ENCODE data around the gene COQ5. TPM values are rescaled to one million over a fixed set of nuclear protein-coding genes. Genes with fewer than 3 reads are reported as not detected.

Gene COQ5
- total RNA-seq, 1 experiment from 2014 or later, result 35.1 TPM

DNA sequence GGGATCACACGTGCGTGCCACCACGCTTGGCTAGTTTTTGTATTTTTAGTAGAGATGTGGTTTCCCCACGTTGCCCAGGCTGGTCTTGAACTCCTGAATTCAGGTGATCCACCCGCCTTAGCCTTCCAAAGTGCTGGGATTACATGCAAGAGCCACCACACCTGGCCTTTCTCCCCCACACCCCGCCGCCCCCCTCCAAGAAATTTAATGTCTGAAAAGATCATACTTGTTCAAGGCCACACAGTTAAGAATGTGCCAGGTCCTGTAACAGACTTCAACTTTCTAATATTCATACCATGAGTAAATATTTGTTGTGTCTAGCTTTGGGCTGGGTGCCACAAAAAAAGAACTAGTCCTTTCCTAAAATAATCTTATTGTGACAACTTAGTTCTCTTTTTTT lies 73.7 kb downstream of the COQ5 start:
- ChIA-PET POLR2A (no interaction called here), CTCF (interaction anchor here (0.5 to 2.9 kb wide), 2 partner anchors 138 to 153 kb away, joined by 3 to 12 read pairs; partner anchors contain the start of gene SIRT4)
- peaks cover 49% of the 10 kb centered on the region for H3K36me3 Mint-ChIP-seq

More for the DNA sequence above, 73.7 kb downstream of the COQ5 start:
- H3K4me3 Mint-ChIP-seq, result no peak overlapping the region
- no peaks in the 10 kb centered on the region for H3K9me3 Mint-ChIP-seq
- ATAC-seq (no peak), DNase-seq (ENCODE audit: low spot score) (no peak)
- no peaks in the 10 kb centered on the region for H3K27me3 Mint-ChIP-seq (ENCODE audit: low read depth)
- no peaks in the 10 kb centered on the region for H3K4me1 Mint-ChIP-seq
- H3K27ac Mint-ChIP-seq, result no peak overlapping the region
- TF ChIP-seq ZNF121 (CRISPR knock-in tag; IDR thresholded peaks at IDR 0.05) (no peak), ZBTB21 (CRISPR knock-in tag; IDR thresholded peaks at IDR 0.05; ENCODE audit: borderline replicate concordance) (no peak), JAZF1 (CRISPR knock-in tag; IDR thresholded peaks at IDR 0.05) (no peak), SP1 (CRISPR knock-in tag; conservative IDR thresholded peaks at IDR 0.05) (no peak), NFATC4 (CRISPR knock-in tag; IDR thresholded peaks at IDR 0.05) (no peak), PRRX2 (CRISPR knock-in tag; IDR thresholded peaks at IDR 0.05) (no peak), SMAD4 (CRISPR knock-in tag; IDR thresholded peaks at IDR 0.05) (no peak), FOXK1 (CRISPR knock-in tag; IDR thresholded peaks at IDR 0.05) (no peak), TEAD4 (CRISPR knock-in tag; IDR thresholded peaks at IDR 0.05) (no peak), NR2C2 (CRISPR knock-in tag; IDR thresholded peaks at IDR 0.05) (no peak), SOX15 (CRISPR knock-in tag; IDR thresholded peaks at IDR 0.05) (no peak)
- TF ChIP-seq, protein P1, sequence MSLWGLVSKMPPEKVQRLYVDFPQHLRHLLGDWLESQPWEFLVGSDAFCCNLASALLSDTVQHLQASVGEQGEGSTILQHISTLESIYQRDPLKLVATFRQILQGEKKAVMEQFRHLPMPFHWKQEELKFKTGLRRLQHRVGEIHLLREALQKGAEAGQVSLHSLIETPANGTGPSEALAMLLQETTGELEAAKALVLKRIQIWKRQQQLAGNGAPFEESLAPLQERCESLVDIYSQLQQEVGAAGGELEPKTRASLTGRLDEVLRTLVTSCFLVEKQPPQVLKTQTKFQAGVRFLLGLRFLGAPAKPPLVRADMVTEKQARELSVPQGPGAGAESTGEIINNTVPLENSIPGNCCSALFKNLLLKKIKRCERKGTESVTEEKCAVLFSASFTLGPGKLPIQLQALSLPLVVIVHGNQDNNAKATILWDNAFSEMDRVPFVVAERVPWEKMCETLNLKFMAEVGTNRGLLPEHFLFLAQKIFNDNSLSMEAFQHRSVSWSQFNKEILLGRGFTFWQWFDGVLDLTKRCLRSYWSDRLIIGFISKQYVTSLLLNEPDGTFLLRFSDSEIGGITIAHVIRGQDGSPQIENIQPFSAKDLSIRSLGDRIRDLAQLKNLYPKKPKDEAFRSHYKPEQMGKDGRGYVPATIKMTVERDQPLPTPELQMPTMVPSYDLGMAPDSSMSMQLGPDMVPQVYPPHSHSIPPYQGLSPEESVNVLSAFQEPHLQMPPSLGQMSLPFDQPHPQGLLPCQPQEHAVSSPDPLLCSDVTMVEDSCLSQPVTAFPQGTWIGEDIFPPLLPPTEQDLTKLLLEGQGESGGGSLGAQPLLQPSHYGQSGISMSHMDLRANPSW (CRISPR knock-in tag; conservative IDR thresholded peaks at IDR 0.05; ENCODE audit: low read depth), result no peak
- TF ChIP-seq, protein P2, sequence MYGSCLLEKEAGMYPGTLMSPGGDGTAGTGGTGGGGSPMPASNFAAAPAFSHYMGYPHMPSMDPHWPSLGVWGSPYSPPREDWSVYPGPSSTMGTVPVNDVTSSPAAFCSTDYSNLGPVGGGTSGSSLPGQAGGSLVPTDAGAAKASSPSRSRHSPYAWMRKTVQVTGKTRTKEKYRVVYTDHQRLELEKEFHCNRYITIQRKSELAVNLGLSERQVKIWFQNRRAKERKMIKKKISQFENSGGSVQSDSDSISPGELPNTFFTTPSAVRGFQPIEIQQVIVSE (CRISPR knock-in tag; IDR thresholded peaks at IDR 0.05; ENCODE audit: borderline replicate concordance), result no peak
- TF ChIP-seq, protein P3, sequence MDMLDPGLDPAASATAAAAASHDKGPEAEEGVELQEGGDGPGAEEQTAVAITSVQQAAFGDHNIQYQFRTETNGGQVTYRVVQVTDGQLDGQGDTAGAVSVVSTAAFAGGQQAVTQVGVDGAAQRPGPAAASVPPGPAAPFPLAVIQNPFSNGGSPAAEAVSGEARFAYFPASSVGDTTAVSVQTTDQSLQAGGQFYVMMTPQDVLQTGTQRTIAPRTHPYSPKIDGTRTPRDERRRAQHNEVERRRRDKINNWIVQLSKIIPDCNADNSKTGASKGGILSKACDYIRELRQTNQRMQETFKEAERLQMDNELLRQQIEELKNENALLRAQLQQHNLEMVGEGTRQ (CRISPR knock-in tag; IDR thresholded peaks at IDR 0.05), result no peak
- TF ChIP-seq, protein P4, sequence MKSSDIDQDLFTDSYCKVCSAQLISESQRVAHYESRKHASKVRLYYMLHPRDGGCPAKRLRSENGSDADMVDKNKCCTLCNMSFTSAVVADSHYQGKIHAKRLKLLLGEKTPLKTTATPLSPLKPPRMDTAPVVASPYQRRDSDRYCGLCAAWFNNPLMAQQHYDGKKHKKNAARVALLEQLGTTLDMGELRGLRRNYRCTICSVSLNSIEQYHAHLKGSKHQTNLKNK (CRISPR knock-in tag; IDR thresholded peaks at IDR 0.05), result no peak
- TF ChIP-seq, protein P5, sequence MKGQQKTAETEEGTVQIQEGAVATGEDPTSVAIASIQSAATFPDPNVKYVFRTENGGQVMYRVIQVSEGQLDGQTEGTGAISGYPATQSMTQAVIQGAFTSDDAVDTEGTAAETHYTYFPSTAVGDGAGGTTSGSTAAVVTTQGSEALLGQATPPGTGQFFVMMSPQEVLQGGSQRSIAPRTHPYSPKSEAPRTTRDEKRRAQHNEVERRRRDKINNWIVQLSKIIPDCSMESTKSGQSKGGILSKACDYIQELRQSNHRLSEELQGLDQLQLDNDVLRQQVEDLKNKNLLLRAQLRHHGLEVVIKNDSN (CRISPR knock-in tag; IDR thresholded peaks at IDR 0.05), result no peak
- TF ChIP-seq, protein P6, sequence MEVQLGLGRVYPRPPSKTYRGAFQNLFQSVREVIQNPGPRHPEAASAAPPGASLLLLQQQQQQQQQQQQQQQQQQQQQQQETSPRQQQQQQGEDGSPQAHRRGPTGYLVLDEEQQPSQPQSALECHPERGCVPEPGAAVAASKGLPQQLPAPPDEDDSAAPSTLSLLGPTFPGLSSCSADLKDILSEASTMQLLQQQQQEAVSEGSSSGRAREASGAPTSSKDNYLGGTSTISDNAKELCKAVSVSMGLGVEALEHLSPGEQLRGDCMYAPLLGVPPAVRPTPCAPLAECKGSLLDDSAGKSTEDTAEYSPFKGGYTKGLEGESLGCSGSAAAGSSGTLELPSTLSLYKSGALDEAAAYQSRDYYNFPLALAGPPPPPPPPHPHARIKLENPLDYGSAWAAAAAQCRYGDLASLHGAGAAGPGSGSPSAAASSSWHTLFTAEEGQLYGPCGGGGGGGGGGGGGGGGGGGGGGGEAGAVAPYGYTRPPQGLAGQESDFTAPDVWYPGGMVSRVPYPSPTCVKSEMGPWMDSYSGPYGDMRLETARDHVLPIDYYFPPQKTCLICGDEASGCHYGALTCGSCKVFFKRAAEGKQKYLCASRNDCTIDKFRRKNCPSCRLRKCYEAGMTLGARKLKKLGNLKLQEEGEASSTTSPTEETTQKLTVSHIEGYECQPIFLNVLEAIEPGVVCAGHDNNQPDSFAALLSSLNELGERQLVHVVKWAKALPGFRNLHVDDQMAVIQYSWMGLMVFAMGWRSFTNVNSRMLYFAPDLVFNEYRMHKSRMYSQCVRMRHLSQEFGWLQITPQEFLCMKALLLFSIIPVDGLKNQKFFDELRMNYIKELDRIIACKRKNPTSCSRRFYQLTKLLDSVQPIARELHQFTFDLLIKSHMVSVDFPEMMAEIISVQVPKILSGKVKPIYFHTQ (CRISPR knock-in tag; IDR thresholded peaks at IDR 0.05), result no peak
- TF ChIP-seq, protein P7, sequence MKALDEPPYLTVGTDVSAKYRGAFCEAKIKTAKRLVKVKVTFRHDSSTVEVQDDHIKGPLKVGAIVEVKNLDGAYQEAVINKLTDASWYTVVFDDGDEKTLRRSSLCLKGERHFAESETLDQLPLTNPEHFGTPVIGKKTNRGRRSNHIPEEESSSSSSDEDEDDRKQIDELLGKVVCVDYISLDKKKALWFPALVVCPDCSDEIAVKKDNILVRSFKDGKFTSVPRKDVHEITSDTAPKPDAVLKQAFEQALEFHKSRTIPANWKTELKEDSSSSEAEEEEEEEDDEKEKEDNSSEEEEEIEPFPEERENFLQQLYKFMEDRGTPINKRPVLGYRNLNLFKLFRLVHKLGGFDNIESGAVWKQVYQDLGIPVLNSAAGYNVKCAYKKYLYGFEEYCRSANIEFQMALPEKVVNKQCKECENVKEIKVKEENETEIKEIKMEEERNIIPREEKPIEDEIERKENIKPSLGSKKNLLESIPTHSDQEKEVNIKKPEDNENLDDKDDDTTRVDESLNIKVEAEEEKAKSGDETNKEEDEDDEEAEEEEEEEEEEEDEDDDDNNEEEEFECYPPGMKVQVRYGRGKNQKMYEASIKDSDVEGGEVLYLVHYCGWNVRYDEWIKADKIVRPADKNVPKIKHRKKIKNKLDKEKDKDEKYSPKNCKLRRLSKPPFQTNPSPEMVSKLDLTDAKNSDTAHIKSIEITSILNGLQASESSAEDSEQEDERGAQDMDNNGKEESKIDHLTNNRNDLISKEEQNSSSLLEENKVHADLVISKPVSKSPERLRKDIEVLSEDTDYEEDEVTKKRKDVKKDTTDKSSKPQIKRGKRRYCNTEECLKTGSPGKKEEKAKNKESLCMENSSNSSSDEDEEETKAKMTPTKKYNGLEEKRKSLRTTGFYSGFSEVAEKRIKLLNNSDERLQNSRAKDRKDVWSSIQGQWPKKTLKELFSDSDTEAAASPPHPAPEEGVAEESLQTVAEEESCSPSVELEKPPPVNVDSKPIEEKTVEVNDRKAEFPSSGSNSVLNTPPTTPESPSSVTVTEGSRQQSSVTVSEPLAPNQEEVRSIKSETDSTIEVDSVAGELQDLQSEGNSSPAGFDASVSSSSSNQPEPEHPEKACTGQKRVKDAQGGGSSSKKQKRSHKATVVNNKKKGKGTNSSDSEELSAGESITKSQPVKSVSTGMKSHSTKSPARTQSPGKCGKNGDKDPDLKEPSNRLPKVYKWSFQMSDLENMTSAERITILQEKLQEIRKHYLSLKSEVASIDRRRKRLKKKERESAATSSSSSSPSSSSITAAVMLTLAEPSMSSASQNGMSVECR (CRISPR knock-in tag; IDR thresholded peaks at IDR 0.05; ENCODE audit: borderline replicate concordance), result no peak
